Medulla oblongata (tissue), 1 donor: Measurements from ENCODE around the gene DRD2.
"Not testable (repeated sequence)": the region's sequence is repeated elsewhere in the genome, so short reads cannot be mapped to it uniquely, and the experiment has no call there.

ENCODE experiments used
- DNase-seq: peaks from one replicate; pipeline ENCODE4 v3.0.0-alpha.2; 2015; ENCODE audit errors: extremely low spot score

DRD2 gene

GRCh38 chr11:113475160-113475761 is at the start of gene DRD2:
TSS of gene DRD2 (minus strand) at chr11:113475398. CDS start at chr11:113424651, 50,747 bp downstream.
- DNase-seq: no peak

- not testable (repeated sequence) for DNase-seq
Measured at GRCh38 chr11:113523906-113524305, 48.7 kb upstream of the DRD2 start.

GRCh38 chr11:113521737-113522517 is 46.7 kb upstream of the DRD2 start:
- DNase-seq: no peak

GRCh38 chr11:113519989-113520613 is 44.9 kb upstream of the DRD2 start:
- DNase-seq: no peak

- no peak for DNase-seq
Measured at GRCh38 chr11:113518716-113519495, 43.7 kb upstream of the DRD2 start.

- DNase-seq: no peak
Measured at GRCh38 chr11:113517361-113517760, 42.2 kb upstream of the DRD2 start.

GRCh38 chr11:113514856-113515255 is 39.7 kb upstream of the DRD2 start:
- DNase-seq: no peak

GRCh38 chr11:113507341-113507740 is 32.1 kb upstream of the DRD2 start:
- no peak for DNase-seq

GRCh38 chr11:113506893-113507292 is 31.7 kb upstream of the DRD2 start:
- DNase-seq: no peak

GRCh38 chr11:113506461-113506860 is 31.3 kb upstream of the DRD2 start:
- no peak for DNase-seq

- DNase-seq: peak; percentile 92
Measured at GRCh38 chr11:113505541-113506375, 30.6 kb upstream of the DRD2 start.

GRCh38 chr11:113505046-113505445 is 29.8 kb upstream of the DRD2 start:
- DNase-seq: peak; percentile 57

- peak; percentile 18 for DNase-seq
Measured at GRCh38 chr11:113504586-113504985, 29.4 kb upstream of the DRD2 start.

GRCh38 chr11:113504071-113504470 is 28.9 kb upstream of the DRD2 start:
- no peak for DNase-seq

GRCh38 chr11:113497066-113497910 is 22.1 kb upstream of the DRD2 start:
- no peak for DNase-seq

- DNase-seq: no peak
Measured at GRCh38 chr11:113496026-113496651, 20.9 kb upstream of the DRD2 start.

- no peak for DNase-seq
Measured at GRCh38 chr11:113494021-113494420, 18.8 kb upstream of the DRD2 start.

- DNase-seq: no peak
Measured at GRCh38 chr11:113493206-113493605, 18.0 kb upstream of the DRD2 start.

- no peak for DNase-seq
Measured at GRCh38 chr11:113488931-113489351, 13.7 kb upstream of the DRD2 start.

- no peak for DNase-seq
Measured at GRCh38 chr11:113487622-113488021, 12.4 kb upstream of the DRD2 start.
